ENCODE results near the gene FAM174B. TPM values are rescaled to one million over a fixed set of nuclear protein-coding genes. Genes with fewer than 3 reads are reported as not detected.

The FAM174B gene
- total and polyA plus RNA-seq, 8 donors, result 40.8 to 66.3 (median 48.7) TPM

DNA sequence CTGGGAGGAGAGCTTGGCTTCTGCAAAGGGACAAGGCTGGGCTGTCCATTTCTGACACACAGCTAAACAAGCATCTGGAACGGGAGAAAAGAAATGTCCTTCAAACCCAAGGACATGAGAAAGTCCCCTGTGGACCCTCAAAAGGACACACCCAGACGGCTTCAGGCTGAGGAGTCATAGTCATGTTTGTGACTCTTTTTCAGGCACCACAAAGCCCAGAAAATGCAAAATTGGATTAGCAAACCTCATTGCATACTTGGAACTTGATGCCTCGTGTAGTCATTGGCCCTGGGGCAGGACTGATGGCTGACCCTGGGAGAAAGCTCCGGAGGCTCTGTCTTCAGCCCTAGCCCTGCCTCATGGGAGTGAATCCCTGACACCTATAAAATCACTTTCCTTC, 21.5 kb downstream of the FAM174B start:
- Histone ChIP-seq H3K9me3 (no peaks in the 10 kb centered on the region), H3K4me1 (peaks cover 6 to 18% of the 10 kb centered on the region in 2 donors), H3K27me3 (no peaks in the 10 kb centered on the region), H3K27ac (no peak overlapping the region), H3K4me3 (no peak overlapping the region), H3K36me3 (peaks cover 0 to 9% of the 10 kb centered on the region in 2 donors)
- intact Hi-C loops (cut with DNase I), result no loop called here
- DNase-seq (no peak), ATAC-seq (no peak)
- TF ChIP-seq, protein P1, sequence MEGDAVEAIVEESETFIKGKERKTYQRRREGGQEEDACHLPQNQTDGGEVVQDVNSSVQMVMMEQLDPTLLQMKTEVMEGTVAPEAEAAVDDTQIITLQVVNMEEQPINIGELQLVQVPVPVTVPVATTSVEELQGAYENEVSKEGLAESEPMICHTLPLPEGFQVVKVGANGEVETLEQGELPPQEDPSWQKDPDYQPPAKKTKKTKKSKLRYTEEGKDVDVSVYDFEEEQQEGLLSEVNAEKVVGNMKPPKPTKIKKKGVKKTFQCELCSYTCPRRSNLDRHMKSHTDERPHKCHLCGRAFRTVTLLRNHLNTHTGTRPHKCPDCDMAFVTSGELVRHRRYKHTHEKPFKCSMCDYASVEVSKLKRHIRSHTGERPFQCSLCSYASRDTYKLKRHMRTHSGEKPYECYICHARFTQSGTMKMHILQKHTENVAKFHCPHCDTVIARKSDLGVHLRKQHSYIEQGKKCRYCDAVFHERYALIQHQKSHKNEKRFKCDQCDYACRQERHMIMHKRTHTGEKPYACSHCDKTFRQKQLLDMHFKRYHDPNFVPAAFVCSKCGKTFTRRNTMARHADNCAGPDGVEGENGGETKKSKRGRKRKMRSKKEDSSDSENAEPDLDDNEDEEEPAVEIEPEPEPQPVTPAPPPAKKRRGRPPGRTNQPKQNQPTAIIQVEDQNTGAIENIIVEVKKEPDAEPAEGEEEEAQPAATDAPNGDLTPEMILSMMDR (IDR thresholded peaks at IDR 0.05), result no peak

DNA sequence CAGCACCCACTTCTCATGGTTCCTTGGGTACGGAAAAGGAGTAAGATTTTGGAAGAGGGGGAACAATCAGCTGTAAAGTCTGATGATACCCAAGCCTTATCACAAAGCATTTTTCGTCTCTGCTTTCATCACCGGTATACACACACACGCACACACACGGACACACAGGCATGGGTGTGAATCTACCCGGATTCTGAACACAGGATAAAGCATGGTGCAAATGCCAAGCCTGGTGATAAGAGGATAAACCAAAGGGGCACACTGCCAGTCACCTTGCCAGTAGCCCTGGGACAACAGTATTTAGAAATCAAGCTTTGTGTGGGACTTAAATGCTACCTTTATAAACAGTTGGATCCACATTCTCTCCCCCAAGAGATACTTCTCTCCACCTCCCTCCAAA, 22.2 kb downstream of the FAM174B start:
- no peaks in the 10 kb centered on the region for H3K9me3 ChIP-seq
- no peak overlapping the region for H3K4me3 ChIP-seq
- TF ChIP-seq, protein P1 (IDR thresholded peaks at IDR 0.05), result no peak
- DNase-seq (no peak), ATAC-seq (no peak)
- H3K36me3 ChIP-seq, result peaks cover 0 to 10% of the 10 kb centered on the region in 2 donors
- no peak overlapping the region for H3K27ac ChIP-seq
- intact Hi-C loops (cut with DNase I), result no loop called here
- peaks cover 0 to 14% of the 10 kb centered on the region in 2 donors for H3K4me1 ChIP-seq
- H3K27me3 ChIP-seq, result no peaks in the 10 kb centered on the region

DNA sequence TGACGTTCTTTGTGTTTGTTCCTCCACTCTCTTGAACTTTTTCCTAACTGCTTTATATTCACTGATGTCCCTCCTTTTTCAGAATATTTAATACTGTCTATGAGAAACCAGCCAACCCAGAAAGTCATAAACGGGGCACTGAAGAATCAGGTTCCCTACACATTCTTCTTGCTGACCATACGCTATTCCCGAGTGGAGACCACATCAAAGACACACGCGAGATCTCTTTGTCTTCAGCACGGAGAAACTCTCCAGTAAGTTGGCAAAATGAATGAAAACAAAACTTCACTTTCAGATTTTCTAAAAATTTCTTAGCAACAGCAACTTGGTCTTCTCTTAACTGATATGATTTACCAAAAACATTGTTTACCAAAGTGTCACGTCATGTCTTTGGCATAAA, 22.6 kb downstream of the FAM174B start:
- Histone ChIP-seq H3K27me3 (no peaks in the 10 kb centered on the region), H3K36me3 (peaks cover 0 to 10% of the 10 kb centered on the region in 2 donors), H3K9me3 (no peaks in the 10 kb centered on the region), H3K4me3 (no peak overlapping the region), H3K27ac (no peak overlapping the region), H3K4me1 (peaks cover 0 to 13% of the 10 kb centered on the region in 2 donors)
- TF ChIP-seq, protein P1 (IDR thresholded peaks at IDR 0.05), result no peak
- ATAC-seq (no peak), DNase-seq (no peak)
- intact Hi-C loops (cut with DNase I), result no loop called here

DNA sequence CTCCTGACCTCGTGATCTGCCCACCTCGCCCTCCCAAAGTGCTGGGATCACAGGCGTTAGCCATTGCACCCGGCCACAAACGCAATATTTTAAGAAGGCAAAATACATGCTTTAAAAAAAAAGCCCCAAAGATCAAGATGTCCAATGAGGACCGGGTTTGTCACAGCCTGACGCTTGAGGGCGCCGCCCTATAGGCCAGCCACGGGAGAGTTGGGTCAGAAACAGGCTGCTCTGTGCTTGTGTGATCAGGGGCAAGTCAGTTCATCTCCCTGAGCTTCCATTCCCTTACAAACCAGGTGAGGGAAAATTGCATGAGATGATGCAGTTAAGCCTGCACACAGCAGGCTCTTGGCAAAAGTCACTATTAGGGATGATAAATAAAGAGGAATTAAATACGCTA, 23.9 kb downstream of the FAM174B start:
- Histone ChIP-seq H3K4me3 (no peak overlapping the region), H3K4me1 (peaks cover 0 to 5% of the 10 kb centered on the region in 2 donors), H3K36me3 (peaks cover 0 to 10% of the 10 kb centered on the region in 2 donors), H3K9me3 (no peaks in the 10 kb centered on the region), H3K27me3 (no peaks in the 10 kb centered on the region), H3K27ac (no peak overlapping the region)
- TF ChIP-seq, protein P1 (IDR thresholded peaks at IDR 0.05), result no peak
- intact Hi-C loops (cut with DNase I), result no loop called here
- ATAC-seq (no peak), DNase-seq (no peak)

DNA sequence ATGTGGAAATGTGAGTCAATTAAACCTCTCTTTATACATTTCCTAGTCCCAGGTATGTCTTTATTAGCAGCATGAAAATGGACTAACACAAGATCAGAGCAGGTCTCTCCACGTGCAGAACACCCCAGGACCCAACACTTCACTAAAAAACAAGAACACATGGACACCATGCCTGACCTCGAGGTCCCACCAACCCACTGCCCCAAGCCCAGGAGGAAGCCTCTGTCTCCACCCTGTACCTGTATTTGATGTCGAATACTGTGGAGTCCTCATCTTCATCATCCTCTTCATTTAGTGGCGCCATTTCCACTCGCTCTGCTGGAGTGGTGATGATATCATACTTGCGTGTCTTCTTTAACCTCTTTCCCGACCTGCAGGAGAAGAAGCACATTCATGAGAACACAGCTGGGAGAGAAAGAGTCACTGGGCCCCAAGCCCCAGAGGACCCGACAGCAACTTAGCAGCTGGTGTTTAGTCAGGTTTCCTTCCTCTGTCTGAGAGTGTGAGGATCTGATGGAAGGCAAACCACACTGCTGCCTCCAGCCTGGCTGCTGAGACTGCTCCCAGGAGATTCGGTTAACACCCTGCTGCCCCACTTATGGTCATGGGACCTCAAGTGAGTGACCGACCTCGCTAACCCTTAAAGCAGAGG, 25.5 kb downstream of the FAM174B start:
- peaks cover 0 to 10% of the 10 kb centered on the region in 2 donors for H3K36me3 ChIP-seq
- TF ChIP-seq, protein P1 (IDR thresholded peaks at IDR 0.05), result no peak
- no peak overlapping the region for H3K27ac ChIP-seq
- intact Hi-C loops (cut with DNase I), result no loop called here
- H3K4me3 ChIP-seq, result no peak overlapping the region
- H3K4me1 ChIP-seq, result peaks cover 1 to 2% of the 10 kb centered on the region in 2 donors
- DNase-seq, result no peak
- ATAC-seq, result no peak
- H3K27me3 ChIP-seq, result no peaks in the 10 kb centered on the region
- no peaks in the 10 kb centered on the region for H3K9me3 ChIP-seq

All from left lung (tissue), 10 donors.